Measurements from ENCODE around the gene MTHFR. TPM values are rescaled to one million over a fixed set of nuclear protein-coding genes. Genes with fewer than 3 reads are reported as not detected.

The MTHFR gene
- polyA plus RNA-seq, 1 of the 3 experiments (the other 2 are of a cell fraction) = 5.3 TPM

- CTCF ChIA-PET = interaction anchor here (1.2 to 3.9 kb wide), 4 partner anchors 9 to 44 kb away, joined by 5 to 35 read pairs (median 6); no protein-coding TSS in a partner anchor
- Histone ChIP-seq H3K27ac (ENCODE audit: low read depth in 2 of 2, low read length in 1 of 2) (no peak overlapping the region), H3K4me1 (ENCODE audit: control insufficient read depth in 1 of 2, insufficient read depth in 2 of 2, low read depth in 1 of 2, low read length in 1 of 2) (no peaks in the 10 kb centered on the region; a peak in 1 of 4 replicates), H3K9me3 (no peaks in the 10 kb centered on the region), H3F3A (replicated peaks; ENCODE audit: insufficient read depth) (no peaks in the 10 kb centered on the region), H3K36me3 (replicated peaks in 1 of 2; ENCODE audit: control insufficient read depth in 1 of 2, insufficient read depth in 2 of 2, low read length in 1 of 2) (peaks cover 0 to 17% of the 10 kb centered on the region in 2 experiments), H2AFZ (ENCODE audit: low read depth) (no peak overlapping the region), H3K4me2 (no peak overlapping the region), H3K9ac (no peak overlapping the region), H3K27me3 (ENCODE audit: insufficient read depth) (no peaks in the 10 kb centered on the region), H3K9me2 (no peaks in the 10 kb centered on the region), H4K20me1 (ENCODE audit: insufficient read depth) (no peaks in the 10 kb centered on the region), H3K79me2 (ENCODE audit: insufficient read depth) (no peaks in the 10 kb centered on the region), H3K4me3 (ENCODE audit: low read depth in 2 of 2, low read length in 1 of 2) (no peak overlapping the region)
- POLR2A ChIA-PET = interaction anchor here (1.1 to 1.2 kb wide), 2 partner anchors 9 to 10 kb away, joined by 3 to 4 read pairs; no protein-coding TSS in a partner anchor
- WGBS (ENCODE audit: low lambda C conversion rate) = 95% methylated on average over 12 of the region's 19 CpGs
- TF ChIP-seq RCOR1 (IDR thresholded peaks at IDR 0.05; ENCODE audit: low read length) (no peak), SMC3 (IDR thresholded peaks at IDR 0.05; ENCODE audit: low read depth, low read length) (no peak)
- DNase-seq = no peak
These were observed 11.1 kb downstream of the MTHFR start for GRCh38 chr1:11794446-11795237.

GRCh38 chr1:11793819-11794218 lies 11.9 kb downstream of the MTHFR start:
- TF ChIP-seq SIN3A (IDR thresholded peaks at IDR 0.05; ENCODE audit: borderline replicate concordance, low read depth, low read length) = no peak
- no peak for TF ChIP-seq EP300 (IDR thresholded peaks at IDR 0.05; ENCODE audit: borderline replicate concordance in 1 of 2, low read depth in 1 of 2, low read length in 1 of 2)
- TF ChIP-seq CTCF (IDR thresholded peaks at IDR 0.05) = no peak
- no peak for TF ChIP-seq MEF2A (IDR thresholded peaks at IDR 0.05; ENCODE audit: borderline replicate concordance, low read depth)
- TF ChIP-seq RAD21 (IDR thresholded peaks at IDR 0.05; ENCODE audit: low read length) = no peak
- TF ChIP-seq GATA2 (CRISPR knock-in tag; IDR thresholded peaks at IDR 0.05) = no peak
- TF ChIP-seq FOXM1 (IDR thresholded peaks at IDR 0.05; ENCODE audit: low read depth) = no peak
- no peak for TF ChIP-seq YY1 (IDR thresholded peaks at IDR 0.05; ENCODE audit: low read depth)
- TF ChIP-seq USF2 (IDR thresholded peaks at IDR 0.05; ENCODE audit: borderline replicate concordance, low read depth, low read length) = no peak
- no peak for TF ChIP-seq FOXJ3 (CRISPR knock-in tag; IDR thresholded peaks at IDR 0.05)
- TF ChIP-seq RXRA (IDR thresholded peaks at IDR 0.05; ENCODE audit: borderline replicate concordance, low read depth) = no peak
- TF ChIP-seq TCF12 (IDR thresholded peaks at IDR 0.05) = no peak
- TF ChIP-seq, protein P1, sequence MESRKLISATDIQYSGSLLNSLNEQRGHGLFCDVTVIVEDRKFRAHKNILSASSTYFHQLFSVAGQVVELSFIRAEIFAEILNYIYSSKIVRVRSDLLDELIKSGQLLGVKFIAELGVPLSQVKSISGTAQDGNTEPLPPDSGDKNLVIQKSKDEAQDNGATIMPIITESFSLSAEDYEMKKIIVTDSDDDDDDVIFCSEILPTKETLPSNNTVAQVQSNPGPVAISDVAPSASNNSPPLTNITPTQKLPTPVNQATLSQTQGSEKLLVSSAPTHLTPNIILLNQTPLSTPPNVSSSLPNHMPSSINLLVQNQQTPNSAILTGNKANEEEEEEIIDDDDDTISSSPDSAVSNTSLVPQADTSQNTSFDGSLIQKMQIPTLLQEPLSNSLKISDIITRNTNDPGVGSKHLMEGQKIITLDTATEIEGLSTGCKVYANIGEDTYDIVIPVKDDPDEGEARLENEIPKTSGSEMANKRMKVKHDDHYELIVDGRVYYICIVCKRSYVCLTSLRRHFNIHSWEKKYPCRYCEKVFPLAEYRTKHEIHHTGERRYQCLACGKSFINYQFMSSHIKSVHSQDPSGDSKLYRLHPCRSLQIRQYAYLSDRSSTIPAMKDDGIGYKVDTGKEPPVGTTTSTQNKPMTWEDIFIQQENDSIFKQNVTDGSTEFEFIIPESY (IDR thresholded peaks at IDR 0.05; ENCODE audit: borderline replicate concordance, low read depth) = no peak
- TF ChIP-seq RFX5 (IDR thresholded peaks at IDR 0.05; ENCODE audit: low read length) = no peak
- TF ChIP-seq REST (IDR thresholded peaks at IDR 0.05; ENCODE audit: low read depth, low read length) = no peak
- TF ChIP-seq ELF1 (IDR thresholded peaks at IDR 0.05) = no peak
- TF ChIP-seq RCOR1 (IDR thresholded peaks at IDR 0.05; ENCODE audit: low read length) = no peak
- TF ChIP-seq POLR2AphosphoS5 (IDR thresholded peaks at IDR 0.05; ENCODE audit: low read depth, low read length) = no peak
- ChIA-PET CTCF (interaction anchor here (1.2 to 2.0 kb wide), 2 partner anchors 8 to 14 kb away, joined by 5 to 7 read pairs; no protein-coding TSS in a partner anchor), POLR2A (interaction anchor here (0.8 kb wide), 1 partner anchor 10 kb away, joined by 3 read pairs; no protein-coding TSS in a partner anchor)
- DNase-seq = no peak
- H3K4me1 ChIP-seq (ENCODE audit: control insufficient read depth in 1 of 2, insufficient read depth in 2 of 2, low read depth in 1 of 2, low read length in 1 of 2) = no peaks in the 10 kb centered on the region; a peak in 1 of 4 replicates
- H4K20me1 ChIP-seq (ENCODE audit: insufficient read depth) = no peaks in the 10 kb centered on the region
- no peak overlapping the region for H3K9ac ChIP-seq
- no peak overlapping the region for H2AFZ ChIP-seq (ENCODE audit: low read depth)
- H3K9me3 ChIP-seq = no peaks in the 10 kb centered on the region
- no peaks in the 10 kb centered on the region for H3K79me2 ChIP-seq (ENCODE audit: insufficient read depth)
- no peak overlapping the region for H3K27ac ChIP-seq (ENCODE audit: low read depth in 2 of 2, low read length in 1 of 2)
- 95% methylated on average over 10 of the region's 15 CpGs for WGBS (ENCODE audit: low lambda C conversion rate)
- peaks cover 0 to 14% of the 10 kb centered on the region in 2 experiments for H3K36me3 ChIP-seq (replicated peaks in 1 of 2; ENCODE audit: control insufficient read depth in 1 of 2, insufficient read depth in 2 of 2, low read length in 1 of 2)
- no peaks in the 10 kb centered on the region for H3F3A ChIP-seq (replicated peaks; ENCODE audit: insufficient read depth)
- no peaks in the 10 kb centered on the region for H3K27me3 ChIP-seq (ENCODE audit: insufficient read depth)
- no peaks in the 10 kb centered on the region for H3K9me2 ChIP-seq
- no peak overlapping the region for H3K4me2 ChIP-seq
- H3K4me3 ChIP-seq (ENCODE audit: low read depth in 2 of 2, low read length in 1 of 2) = no peak overlapping the region

All from SK-N-SH (cell line).